HL-60 (cell line): ENCODE data around the gene SELENOI.

Experiments
- GABPA ChIP-seq: IDR thresholded peaks from 2 replicates; pipeline ENCODE4 v1.6.1; 2012; ENCODE audit warnings: low read depth
- REST ChIP-seq: IDR thresholded peaks from 2 replicates; pipeline ENCODE4 v1.6.1; 2012; ENCODE audit warnings: low read depth; ENCODE audit not compliant: insufficient replicate concordance
- SPI1 ChIP-seq: IDR thresholded peaks from 2 replicates; pipeline ENCODE4 v1.6.1; 2012; ENCODE audit warnings: low read depth, mild to moderate bottlenecking, borderline replicate concordance
- TF ChIP-seq, protein P1 (sequence below): IDR thresholded peaks from one replicate; pipeline ENCODE4 v1.5.1; 2011; ENCODE audit warnings: low read length, control low read depth, inconsistent platforms; ENCODE audit not compliant: insufficient read depth

GRCh38 chr2:26432363-26432762, 86.4 kb downstream of the SELENOI start:
- TF ChIP-seq, protein P1, sequence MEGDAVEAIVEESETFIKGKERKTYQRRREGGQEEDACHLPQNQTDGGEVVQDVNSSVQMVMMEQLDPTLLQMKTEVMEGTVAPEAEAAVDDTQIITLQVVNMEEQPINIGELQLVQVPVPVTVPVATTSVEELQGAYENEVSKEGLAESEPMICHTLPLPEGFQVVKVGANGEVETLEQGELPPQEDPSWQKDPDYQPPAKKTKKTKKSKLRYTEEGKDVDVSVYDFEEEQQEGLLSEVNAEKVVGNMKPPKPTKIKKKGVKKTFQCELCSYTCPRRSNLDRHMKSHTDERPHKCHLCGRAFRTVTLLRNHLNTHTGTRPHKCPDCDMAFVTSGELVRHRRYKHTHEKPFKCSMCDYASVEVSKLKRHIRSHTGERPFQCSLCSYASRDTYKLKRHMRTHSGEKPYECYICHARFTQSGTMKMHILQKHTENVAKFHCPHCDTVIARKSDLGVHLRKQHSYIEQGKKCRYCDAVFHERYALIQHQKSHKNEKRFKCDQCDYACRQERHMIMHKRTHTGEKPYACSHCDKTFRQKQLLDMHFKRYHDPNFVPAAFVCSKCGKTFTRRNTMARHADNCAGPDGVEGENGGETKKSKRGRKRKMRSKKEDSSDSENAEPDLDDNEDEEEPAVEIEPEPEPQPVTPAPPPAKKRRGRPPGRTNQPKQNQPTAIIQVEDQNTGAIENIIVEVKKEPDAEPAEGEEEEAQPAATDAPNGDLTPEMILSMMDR = no peak
- TF ChIP-seq GABPA (no peak), SPI1 (no peak), REST (no peak)
